HG03565 (cell line): ENCODE results near the gene SERPINE2.

Experiments
- ATAC-seq: cut with Tn5 transposase; IDR thresholded peaks from one replicate; pipeline ENCODE4 v1.9.1; 2021; ENCODE audit warnings: mild to moderate bottlenecking, moderate library complexity; ENCODE audit not compliant: unreplicated experiment

The SERPINE2 gene, protein sequence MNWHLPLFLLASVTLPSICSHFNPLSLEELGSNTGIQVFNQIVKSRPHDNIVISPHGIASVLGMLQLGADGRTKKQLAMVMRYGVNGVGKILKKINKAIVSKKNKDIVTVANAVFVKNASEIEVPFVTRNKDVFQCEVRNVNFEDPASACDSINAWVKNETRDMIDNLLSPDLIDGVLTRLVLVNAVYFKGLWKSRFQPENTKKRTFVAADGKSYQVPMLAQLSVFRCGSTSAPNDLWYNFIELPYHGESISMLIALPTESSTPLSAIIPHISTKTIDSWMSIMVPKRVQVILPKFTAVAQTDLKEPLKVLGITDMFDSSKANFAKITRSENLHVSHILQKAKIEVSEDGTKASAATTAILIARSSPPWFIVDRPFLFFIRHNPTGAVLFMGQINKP

DNA sequence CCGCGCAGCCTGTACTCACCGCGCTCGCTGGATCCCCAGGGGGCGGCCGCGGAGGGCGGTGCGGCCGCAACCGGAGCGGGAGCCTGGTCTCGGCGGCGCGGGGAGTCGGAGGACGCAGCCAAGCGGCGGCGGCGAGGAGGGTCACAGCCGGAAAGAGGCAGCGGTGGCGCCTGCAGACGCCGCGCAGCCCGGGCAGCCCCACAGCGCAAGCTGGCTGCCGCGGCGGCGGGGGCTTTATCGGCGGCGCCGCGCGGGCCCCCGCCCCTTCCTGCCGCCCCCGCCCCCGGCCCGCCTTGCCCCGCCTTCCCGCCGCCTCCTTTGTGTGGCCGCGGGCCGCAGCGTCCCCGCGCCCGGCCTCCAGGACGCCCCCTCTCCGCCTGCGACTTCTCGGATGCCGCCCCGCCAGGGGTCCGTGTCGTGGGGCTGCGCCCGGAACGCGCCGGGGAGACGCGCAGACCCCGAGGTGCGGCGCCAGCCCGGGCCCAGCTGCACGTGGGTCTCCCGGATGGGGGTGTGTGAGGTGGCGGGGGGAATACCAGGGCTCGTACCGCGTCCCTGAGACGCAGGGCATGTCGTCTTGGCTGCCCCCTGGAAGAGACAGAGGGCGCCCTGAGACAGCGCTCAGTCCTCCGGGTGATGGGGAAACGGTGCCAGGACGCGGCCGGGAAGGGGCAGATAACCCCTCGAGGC lies at the start of gene SERPINE2:
Gene SERPINE2, minus strand, starts transcription at position 207 of the 690 bp plus-strand sequence. CDS start 37,386 bp downstream, outside the sequence.
- peak; percentile 41 for ATAC-seq

DNA sequence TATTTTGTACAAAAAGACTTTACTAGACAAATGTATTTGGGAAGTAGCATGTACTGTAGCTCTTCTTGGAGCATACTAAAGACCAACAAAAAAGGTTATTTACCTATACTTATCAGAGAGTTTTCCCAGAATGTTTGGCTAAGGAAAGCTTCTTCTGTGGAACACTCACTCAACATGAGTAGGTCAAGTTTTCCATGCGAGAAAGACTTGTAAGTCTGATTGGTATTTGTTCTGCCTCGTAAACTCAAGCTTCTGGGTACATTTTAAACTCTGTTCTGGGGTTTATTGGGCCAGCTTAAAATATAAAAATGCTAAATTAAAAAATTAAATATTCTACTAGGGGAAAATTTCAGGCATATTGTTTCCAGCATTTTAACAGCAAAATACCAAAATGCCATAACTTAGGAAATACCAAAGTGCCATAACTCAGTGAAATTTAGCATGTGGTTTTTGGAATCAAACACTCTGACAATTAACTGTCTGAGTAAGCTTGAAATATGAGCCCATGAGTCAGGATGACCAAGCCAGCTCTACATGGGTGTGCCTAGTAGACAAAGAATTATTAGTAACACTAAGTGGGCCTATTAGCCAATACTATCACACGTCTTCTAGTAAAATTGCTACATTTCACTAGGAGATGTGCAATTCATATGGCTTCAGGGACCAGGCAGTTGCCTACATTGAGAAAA lies 47.3 kb upstream of the SERPINE2 start:
- ATAC-seq = no peak

DNA sequence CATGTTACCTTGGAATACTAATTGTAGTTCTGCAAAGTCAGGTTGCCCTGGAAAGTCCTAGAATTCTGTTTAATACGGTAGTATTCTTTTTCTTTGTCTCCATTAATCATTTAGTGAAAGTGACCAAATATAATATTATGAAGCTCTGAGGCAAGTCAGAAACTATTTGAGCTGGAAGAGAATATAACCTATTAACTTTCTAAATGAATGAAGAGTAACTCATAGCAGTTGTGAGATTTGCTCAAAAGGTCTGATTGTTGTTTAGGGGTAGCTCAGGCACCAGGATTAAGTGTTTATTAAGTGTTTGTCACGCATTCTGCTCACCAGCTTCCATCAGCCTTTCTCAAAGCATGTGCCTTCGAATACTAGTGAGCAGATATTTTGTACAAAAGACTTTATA lies 46.7 kb upstream of the SERPINE2 start:
- no peak for ATAC-seq

DNA sequence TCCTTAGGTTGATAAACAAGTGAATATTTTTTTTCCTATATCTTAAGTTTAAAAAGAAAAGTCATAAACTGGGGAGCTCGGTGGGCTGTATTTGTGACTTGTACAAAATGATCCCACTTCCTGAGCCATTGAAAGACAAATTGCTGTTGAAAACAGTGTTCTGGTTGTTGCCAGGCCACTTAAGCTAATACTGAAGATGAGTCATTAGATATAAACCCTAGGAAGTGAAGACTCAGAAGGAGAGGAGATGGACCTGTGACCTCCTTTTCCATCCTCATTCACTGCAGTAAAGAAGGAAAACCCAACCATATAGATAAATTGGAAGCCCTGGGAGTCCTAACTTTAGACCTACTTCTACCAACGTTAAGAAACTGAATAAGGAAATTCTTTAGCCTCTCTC lies 46.2 kb upstream of the SERPINE2 start:
- no peak for ATAC-seq

DNA sequence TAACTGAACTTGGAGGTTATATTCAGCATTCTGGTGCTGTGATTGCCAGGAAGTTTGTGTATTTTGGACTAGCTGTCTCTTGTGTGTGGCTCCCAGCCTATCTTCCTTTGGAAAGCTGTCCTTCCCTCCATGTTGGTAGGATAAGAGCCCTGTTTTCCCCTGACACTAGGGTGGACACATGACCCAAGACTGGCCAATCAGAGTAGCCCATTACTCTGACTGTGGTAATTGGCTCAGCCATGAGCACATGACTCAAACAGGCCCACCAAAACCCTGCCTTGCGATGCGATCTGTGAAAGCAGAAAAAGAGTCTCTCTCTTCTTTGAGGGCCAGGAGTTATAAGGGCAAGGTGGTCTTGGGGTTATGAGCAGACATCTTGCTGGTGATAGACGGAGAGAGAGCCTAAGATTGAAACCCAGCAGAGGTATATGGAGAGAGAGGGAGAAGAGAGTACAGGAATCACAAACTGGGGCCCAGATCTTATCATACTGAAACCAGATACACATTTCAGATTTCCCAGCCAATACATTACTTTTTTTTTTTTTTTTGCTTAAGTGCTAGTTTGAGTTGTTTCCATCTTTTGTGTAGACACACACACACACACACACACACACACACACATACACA lies 45.3 kb upstream of the SERPINE2 start:
- ATAC-seq = no peak

DNA sequence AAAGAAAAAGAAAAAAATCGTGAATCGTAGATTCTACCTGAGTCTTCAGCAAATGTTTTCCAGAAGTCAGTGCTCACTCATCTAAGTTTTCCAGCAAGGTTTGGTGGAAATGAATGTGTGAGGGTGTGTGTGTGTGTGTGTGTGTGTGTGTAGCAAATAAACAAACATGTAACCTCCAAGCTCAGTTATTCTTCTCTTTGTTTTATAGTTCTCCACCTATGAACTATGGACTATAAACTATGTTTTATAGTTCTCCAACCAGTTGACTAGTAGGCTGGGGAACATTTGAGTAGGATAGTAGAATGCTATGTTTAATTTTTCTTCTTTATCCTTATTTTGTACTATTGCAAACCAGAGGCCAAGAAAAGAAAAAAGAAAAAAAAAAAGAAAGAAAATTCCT lies 44.6 kb upstream of the SERPINE2 start:
- no peak for ATAC-seq

DNA sequence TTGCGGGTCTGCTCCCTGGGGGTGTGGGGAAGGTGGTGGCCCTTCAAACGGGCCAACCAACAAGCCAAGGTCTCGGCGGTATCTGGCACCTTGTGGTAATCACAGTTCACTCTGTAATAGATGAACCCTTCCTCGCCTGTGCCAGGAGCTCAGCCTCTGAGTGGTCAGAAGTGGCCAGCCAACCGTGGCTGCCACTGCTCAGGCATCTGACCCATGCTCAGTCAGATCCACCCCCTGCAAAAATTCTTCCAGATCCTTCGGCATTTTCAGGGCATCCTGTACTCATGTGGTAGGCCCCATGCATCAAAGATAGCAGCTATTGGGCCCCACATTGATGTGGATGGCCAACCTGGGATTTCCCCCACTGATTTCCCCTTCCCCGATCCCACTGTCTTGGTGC lies 39.6 kb upstream of the SERPINE2 start:
- ATAC-seq = no peak

DNA sequence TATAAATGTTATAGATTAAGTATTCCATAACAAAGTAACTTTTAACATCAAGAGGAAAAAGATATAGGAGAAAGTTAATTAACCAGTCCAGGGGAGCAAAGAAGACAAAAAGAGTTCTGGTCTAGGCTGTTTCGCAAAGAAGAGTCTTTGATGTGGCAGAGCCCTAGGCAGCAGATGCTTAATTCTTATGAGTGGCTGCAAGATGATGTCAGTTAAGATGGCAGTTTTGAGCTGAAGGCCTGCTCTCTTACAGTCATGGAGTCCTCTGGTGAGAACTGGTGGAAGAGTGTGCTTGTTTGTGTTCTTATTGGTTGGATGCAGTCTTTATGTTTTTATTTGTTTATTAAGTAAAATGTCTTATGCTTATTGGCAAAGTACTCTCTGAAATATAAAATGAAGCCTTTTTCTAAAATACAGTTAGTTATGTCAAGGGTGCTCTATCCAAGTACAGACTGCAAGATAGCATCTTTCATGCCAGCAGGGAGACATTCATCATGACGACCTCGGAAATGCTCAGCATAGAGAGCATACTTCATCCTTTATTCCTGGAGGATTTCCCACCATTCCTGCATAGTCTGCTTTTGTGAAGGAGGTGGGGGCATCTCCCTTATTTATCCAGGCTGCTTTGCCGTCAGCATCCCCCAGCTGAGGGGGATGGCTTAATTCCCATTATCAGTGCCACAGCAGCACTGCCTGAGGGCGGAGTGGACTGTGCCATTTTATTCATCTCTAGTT lies 38.9 kb upstream of the SERPINE2 start:
- no peak for ATAC-seq

DNA sequence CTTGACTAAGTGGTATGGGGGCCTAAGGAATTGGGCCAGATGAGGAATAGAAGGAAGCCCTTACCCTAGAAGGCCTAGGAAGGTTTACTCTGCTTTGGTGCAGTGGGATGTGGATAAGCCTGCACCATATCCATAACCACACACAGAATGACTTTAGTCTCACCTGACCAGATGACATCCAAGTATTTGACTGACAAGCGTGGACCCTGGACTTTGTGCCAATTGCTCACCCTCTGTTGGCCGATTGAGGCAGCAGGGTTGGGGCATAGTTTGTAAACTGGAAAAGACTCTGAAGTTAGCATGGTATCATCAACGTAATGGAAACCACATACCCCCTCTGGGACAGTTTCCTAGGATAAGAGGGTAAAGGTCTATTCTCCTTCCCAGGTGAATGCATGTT lies 36.5 kb upstream of the SERPINE2 start:
- no peak for ATAC-seq

DNA sequence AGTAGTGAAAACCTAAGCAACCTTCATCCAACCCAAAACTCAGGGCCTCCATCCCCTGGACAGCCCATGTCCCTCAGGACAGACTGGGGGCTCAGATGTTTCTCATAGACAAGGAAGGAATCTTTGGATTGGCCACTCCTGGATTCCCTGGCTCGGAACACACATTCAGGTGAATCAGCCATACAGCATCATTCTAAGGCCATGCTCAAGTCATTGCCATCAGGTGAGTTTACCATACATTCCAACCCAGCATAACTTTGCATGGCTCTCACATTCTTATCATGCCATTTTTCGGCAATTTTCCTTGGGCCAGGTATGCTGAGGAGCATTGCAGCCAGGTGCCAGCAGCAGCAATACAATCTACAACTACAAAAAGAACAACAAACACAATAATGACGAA lies 34.6 kb upstream of the SERPINE2 start:
- no peak for ATAC-seq

DNA sequence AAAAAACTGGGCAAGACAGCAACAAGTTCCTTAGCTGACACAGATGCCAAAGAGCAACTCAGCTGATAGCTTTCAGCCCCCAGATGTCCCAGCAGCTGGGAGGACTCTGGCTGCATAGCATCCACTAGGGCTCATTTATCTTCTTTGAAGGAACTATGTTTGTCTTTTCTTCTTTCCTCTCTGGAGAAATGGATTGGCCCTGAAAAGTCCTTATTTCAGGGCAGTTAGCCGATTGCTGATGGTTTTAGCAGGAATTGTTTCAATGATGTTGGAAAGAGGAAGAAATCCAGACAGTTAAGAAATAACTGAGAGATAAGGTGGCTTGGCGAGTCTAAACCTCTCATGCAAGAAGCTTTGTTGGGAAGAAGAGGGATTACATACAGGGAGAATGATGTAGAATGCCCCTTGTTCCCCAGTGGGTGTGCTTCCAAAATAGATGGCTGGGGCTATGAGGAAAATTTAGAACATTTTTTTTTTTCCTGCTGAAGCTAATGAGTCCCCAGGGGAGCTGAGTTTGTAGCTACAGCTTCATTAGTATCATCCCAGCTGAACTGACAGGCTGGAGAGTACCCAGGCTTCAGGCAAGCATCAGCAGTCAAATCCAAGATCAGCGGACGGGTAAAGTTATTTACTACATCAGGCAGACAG lies 33.6 kb upstream of the SERPINE2 start:
- ATAC-seq = no peak

DNA sequence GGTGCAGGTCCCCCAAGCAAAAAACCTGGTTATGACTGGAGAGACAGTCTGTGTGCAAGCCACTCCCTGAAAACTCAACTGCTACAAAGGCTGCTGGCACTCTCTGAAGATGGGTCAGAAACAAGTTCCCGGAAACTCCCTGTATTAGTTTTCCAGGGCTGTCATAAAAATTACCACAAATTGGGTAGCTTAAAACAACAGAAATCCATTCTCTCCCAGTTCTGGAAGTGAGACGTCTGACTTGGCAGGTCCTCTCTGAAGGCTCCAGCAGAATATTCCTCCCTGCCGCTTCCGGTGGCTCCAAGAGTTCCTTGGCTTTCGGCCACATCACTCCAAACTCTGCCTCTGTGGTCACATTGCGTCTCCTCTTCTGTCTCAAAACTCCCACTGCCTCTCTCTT lies 30.1 kb upstream of the SERPINE2 start:
- no peak for ATAC-seq

DNA sequence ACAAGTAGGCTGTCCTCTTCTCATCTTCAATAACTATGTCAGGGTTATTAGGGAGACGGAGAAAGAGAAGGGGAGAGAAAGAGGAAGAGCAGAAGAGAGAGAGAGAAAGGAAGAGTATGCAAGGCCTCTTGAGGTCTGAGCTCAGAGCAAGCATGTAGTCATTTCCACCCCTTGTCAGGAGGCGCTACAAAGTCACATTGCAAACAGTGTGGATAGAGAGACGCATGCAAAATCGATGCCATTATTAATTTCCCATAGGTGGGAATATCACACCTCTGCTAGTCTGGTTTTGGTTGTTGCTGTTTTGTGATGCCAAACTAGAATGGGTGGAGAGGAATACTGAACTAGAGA lies 24.2 kb upstream of the SERPINE2 start:
- ATAC-seq = no peak

DNA sequence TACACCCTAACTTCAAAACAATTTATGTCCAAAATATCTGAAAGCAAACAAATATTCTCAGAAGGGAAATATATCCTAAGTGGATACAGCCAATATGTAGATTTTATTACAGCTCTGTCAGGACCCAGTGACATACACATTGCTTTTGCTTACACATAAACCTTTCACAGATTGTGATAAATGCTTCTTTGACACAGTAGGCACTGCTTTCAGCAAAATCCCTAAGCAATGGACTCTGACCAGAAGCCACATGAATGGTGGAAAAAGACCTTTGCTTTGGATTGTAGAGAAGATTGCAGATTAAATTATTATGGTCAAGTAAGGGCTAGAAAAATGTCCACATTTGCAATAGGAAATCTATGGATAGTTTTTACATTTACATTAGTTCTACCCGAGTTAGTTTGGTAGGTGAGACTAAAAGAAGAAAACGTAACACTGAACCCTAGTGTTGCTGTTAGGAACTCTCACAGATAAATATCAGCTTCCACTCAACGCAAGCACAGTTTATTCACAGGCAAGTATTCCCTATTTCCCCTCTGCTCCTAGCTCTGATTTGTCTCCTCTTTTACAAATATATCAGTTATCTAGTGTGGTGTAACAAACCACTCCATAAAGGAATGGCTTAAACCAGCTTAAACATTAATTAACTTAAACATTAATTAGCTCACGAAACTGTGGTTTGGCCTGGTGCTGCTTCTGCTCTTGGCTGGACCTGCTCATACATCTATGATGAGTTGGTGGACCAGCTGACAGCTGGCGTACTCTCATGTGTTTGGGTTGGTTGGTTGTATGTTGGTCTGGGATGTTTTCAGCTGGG lies 23.6 kb upstream of the SERPINE2 start:
- ATAC-seq = no peak

DNA sequence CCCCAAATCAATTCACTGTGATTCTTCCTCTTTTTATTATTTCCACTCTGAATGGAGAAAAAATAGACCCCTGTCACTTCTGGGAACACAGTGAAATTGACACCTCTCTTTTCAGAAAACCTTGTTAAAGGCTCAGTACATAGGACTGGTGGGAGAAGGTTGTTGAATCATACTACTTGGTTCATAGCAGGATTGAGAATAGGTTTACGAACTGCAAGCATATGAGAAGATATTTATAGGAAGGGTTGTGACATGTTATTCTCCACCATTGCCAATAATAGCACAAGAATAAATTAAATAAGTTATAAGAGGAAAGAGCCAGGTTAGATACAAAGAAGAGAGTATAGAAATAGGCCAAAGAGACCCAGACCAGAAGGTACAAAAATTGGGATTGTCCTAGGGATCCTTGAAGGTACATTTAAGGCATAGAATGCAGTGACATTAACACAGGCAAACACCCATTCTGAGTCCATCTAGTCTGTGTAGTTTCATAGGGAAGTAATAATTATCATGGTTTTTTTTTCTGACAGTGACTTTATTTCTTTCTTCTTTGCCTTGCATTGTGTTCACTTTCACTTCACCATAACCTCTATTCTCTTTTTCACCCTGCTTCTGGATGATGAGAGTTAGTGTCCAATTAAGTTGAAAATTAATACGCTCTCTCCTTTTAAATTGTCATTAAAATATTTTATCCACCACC lies 21.8 kb upstream of the SERPINE2 start:
- no peak for ATAC-seq

DNA sequence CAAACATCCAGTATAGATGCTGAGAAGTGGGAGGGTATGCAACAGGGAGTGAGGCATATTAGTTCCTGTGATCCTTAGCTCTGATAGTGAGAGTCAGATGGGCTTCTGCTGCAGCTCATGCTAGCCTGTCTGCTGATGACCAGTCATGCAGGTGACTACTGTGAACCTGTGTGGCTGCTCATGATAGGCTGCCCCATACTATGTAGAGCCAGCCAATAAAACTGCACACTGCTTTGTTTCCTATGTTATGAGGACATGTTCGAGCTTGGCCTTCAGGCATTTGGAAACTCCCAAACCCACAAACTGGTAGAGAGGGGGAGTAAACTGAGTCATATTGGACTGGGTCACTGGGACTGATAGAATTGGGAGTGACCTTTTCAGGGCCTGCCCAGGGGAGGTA lies 20.1 kb upstream of the SERPINE2 start:
- ATAC-seq = no peak

DNA sequence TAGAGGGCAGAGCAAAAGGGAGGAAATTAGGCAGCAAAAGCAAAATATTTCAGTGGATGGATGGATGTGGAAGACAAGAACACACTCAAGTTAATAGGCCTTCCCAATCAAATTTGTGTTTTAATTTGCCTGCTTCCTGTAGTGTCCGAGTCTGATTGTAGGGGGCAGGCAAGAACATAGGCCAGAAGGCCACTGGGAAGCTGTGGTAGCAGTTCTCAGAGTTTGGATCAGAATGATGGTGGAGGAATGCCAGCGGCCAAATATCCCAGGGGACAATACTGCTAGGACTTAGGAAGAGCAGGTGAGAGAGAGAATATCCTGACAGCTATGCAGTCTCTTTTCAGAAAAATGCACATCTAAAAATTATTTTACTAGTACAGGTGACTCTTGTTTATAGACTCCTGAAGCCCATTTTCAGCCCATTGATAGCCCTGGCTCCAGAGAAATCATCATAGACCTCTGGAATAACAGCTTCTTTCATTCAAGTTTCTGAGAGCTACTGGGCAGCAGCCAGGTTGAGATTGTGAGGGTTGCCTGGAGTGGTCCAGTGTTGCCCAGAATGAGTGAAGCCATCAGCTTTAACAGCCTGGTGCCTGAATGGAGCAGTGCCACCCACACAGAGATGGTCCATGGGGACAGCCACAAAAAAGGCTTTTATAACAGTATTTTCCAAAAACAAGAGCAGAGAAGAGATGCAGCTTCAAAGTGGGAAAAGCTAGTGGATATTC lies 19.1 kb upstream of the SERPINE2 start:
- ATAC-seq = no peak

DNA sequence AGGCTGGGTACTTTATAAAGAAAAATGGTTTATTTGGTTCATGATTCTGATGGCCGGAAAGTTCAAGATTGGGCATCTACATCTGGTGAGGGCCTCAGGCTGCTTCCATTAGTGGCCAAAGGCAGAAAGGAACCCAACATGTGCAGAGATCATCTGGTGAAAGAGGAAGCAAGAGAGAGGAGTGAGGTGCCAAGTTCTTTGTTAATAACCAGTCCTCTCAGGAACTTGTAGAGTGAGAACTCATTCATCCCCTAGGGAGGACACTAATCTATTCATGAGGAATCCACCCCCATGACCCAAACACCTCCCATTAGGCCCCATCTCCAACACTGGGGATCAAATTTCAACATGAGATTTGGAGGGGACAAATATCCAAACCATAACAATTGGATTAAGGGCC lies 17.8 kb upstream of the SERPINE2 start:
- ATAC-seq = no peak
